Smooth muscle cell (in vitro differentiated cells): ENCODE results near the gene FANCC. TPM values are rescaled to one million over a fixed set of nuclear protein-coding genes. Genes with fewer than 3 reads are reported as not detected.

ENCODE experiments used
- DNase-seq: peaks from one replicate; lab custom pipeline; 2025; ENCODE audit not compliant: unreplicated experiment; lab: John Stamatoyannopoulos, UW
- H2AFZ ChIP-seq: fragments of 200-600 bp; sonication (generic); 2 replicates; pipeline ENCODE4 v1.6.0; 2016; ENCODE audit warnings: antibody characterized with exemption, low read depth, mild to moderate bottlenecking
- H3F3A ChIP-seq: fragments of 200-600 bp; sonication (generic); 2 replicates; pipeline ENCODE4 v1.6.0; 2017; ENCODE audit warnings: antibody characterized with exemption, low read depth
- H3K27ac ChIP-seq: fragments of 200-600 bp; sonication (generic); 2 replicates; pipeline ENCODE4 v1.5.1; 2016; ENCODE audit warnings: low read depth, mild to moderate bottlenecking
- H3K27me3 ChIP-seq: fragments of 200-600 bp; sonication (generic); 2 replicates; pipeline ENCODE4 v1.6.1; 2016; ENCODE audit warnings: low read depth, mild to moderate bottlenecking
- H3K36me3 ChIP-seq: fragments of 200-600 bp; sonication (generic); 2 replicates; pipeline ENCODE4 v1.5.1; 2016; ENCODE audit warnings: low read depth
- H3K4me1 ChIP-seq: fragments of 200-600 bp; sonication (generic); 2 replicates; pipeline ENCODE4 v1.5.1; 2016; ENCODE audit warnings: low read depth
- H3K4me2 ChIP-seq: fragments of 200-600 bp; sonication (generic); 2 replicates; pipeline ENCODE4 v1.6.0; 2016; ENCODE audit warnings: mild to moderate bottlenecking
- H3K4me3 ChIP-seq: fragments of 200-600 bp; sonication (generic); 2 replicates; pipeline ENCODE4 v1.5.1; 2016; ENCODE audit warnings: mild to moderate bottlenecking
- H3K79me2 ChIP-seq: fragments of 200-600 bp; sonication (generic); 2 replicates; pipeline ENCODE4 v1.6.0; 2016; ENCODE audit warnings: low read depth, mild to moderate bottlenecking
- H3K9ac ChIP-seq: fragments of 200-600 bp; sonication (generic); 2 replicates; pipeline ENCODE4 v1.6.0; 2016; ENCODE audit warnings: low read depth
- H3K9me3 ChIP-seq: fragments of 200-600 bp; sonication (generic); replicated peaks from 2 replicates; pipeline ENCODE4 v1.5.1; 2016; ENCODE audit warnings: low read depth
- H4K20me1 ChIP-seq: fragments of 200-600 bp; sonication (generic); 2 replicates; pipeline ENCODE4 v1.6.0; 2016; ENCODE audit warnings: low read depth
- WGBS: methylation state at CpG from one replicate; pipeline ENCODE4 v1.1.7; 2016; ENCODE audit warnings: low lambda C conversion rate; 5-methylcytosine and 5-hydroxymethylcytosine counted together
- polyA plus RNA-seq: library from polyadenylated mRNA; unstranded; fragments of >200 nt; fragmentation: Nextera tagmentation; extraction: Ambion mirVana; gene quantifications from 2 replicates; pipeline ENCODE4 v1.2.1, GENCODE V29; 2016
- total RNA-seq: library from RNA; depleted of rRNA; stranded (reverse); fragments of >200 nt; gene quantifications from 2 replicates; pipeline ENCODE4 v1.2.3, GENCODE V29; 2014
- TF ChIP-seq, protein P1 (sequence below): fragments of 200-600 bp; sonication (generic); IDR thresholded peaks from 2 replicates; pipeline ENCODE4 v1.5.1; 2017; ENCODE audit warnings: borderline replicate concordance, mild to moderate bottlenecking, antibody characterized with exemption; ENCODE audit not compliant: insufficient read depth, poor library complexity, severe bottlenecking

FANCC gene
- total and polyA plus RNA-seq, 2 experiments from 2014 or later = 11.0 to 11.2 TPM

DNA sequence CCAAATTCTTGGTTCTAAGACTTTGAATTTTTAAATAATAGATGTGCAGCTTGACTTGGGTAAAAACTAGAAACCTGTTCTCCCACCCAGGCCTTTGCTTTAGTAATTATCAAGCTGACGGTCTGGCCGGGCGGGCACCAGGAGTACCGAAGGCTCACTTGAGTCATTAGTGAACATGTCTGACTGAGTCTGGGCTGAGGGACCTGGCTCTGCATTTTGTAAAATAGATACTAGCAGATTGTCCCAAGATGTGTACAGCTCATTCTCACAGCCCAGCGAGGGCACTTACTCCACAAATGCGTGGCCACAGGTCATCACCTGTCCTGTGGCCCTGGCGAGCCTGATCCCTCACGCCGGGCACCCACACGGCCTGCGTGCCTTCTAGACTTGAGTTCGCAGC, 216.2 kb downstream of the FANCC start:
- H2AFZ ChIP-seq = no peak overlapping the region
- no peaks in the 10 kb centered on the region for H4K20me1 ChIP-seq
- peak overlapping the region; percentile 93 for H3K27ac ChIP-seq
- WGBS = 70% methylated on average over 12 of the region's 12 CpGs
- H3K4me1 ChIP-seq = peaks cover 5% of the 10 kb centered on the region
- H3K79me2 ChIP-seq = peaks cover 3% of the 10 kb centered on the region
- H3K9me3 ChIP-seq = no peaks in the 10 kb centered on the region
- DNase-seq = no peak
- H3K9ac ChIP-seq = peak overlapping the region; percentile 57
- no peaks in the 10 kb centered on the region for H3K36me3 ChIP-seq
- H3K4me3 ChIP-seq = no peak overlapping the region
- H3F3A ChIP-seq = peaks cover 8% of the 10 kb centered on the region
- TF ChIP-seq, protein P1, sequence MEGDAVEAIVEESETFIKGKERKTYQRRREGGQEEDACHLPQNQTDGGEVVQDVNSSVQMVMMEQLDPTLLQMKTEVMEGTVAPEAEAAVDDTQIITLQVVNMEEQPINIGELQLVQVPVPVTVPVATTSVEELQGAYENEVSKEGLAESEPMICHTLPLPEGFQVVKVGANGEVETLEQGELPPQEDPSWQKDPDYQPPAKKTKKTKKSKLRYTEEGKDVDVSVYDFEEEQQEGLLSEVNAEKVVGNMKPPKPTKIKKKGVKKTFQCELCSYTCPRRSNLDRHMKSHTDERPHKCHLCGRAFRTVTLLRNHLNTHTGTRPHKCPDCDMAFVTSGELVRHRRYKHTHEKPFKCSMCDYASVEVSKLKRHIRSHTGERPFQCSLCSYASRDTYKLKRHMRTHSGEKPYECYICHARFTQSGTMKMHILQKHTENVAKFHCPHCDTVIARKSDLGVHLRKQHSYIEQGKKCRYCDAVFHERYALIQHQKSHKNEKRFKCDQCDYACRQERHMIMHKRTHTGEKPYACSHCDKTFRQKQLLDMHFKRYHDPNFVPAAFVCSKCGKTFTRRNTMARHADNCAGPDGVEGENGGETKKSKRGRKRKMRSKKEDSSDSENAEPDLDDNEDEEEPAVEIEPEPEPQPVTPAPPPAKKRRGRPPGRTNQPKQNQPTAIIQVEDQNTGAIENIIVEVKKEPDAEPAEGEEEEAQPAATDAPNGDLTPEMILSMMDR = no peak
- no peak overlapping the region for H3K4me2 ChIP-seq
- H3K27me3 ChIP-seq = no peaks in the 10 kb centered on the region

DNA sequence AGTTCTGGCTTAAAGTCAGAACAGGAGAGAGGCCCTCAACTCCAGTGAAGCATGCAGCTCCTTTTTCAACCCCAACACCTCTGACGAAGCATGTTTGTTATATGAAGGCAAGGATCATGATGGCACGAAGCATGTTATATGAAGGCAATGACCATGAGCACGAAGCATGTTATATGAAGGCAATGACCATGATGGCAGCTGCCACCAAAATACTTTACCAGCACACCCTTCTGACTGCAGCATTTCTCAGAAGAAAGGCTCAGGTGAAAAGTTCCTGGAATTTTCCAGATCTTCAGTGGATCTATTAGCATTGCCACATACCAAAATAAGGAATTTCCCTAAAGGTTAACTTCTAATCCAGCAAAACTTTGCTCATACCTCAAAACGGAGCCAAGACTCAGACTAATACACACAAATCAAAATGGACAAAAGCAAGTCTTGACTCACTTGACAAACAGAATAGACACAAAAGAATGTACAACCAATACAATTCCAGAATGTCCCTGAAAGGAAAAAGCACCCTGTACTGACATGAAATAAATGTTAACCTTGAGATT, 217.4 kb downstream of the FANCC start:
- Histone ChIP-seq H3K79me2 (peaks cover 8% of the 10 kb centered on the region), H3K4me2 (no peak overlapping the region), H3K27ac (peak overlapping the region; percentile 93), H3K9ac (no peak overlapping the region), H4K20me1 (no peaks in the 10 kb centered on the region), H3K27me3 (no peaks in the 10 kb centered on the region), H3F3A (peaks cover 8% of the 10 kb centered on the region), H3K4me1 (peaks cover 5% of the 10 kb centered on the region), H3K4me3 (no peak overlapping the region), H2AFZ (no peak overlapping the region), H3K9me3 (no peaks in the 10 kb centered on the region), H3K36me3 (no peaks in the 10 kb centered on the region)
- DNase-seq = no peak
- 82% methylated on average over 4 of the region's 4 CpGs for WGBS
- TF ChIP-seq, protein P1 = no peak

- peaks cover 8% of the 10 kb centered on the region for H3F3A ChIP-seq
- no peak overlapping the region for H3K4me2 ChIP-seq
- peaks cover 5% of the 10 kb centered on the region for H3K4me1 ChIP-seq
- H3K27me3 ChIP-seq = no peaks in the 10 kb centered on the region
- H3K4me3 ChIP-seq = no peak overlapping the region
- no peak overlapping the region for H3K9ac ChIP-seq
- H3K36me3 ChIP-seq = no peaks in the 10 kb centered on the region
- H3K79me2 ChIP-seq = peaks cover 10% of the 10 kb centered on the region
- H3K9me3 ChIP-seq = no peaks in the 10 kb centered on the region
- 99% methylated on average over 24 of the region's 24 CpGs for WGBS
- H4K20me1 ChIP-seq = no peaks in the 10 kb centered on the region
- no peak overlapping the region for H2AFZ ChIP-seq
- no peak for DNase-seq
- H3K27ac ChIP-seq = peak overlapping the region; percentile 93
- TF ChIP-seq, protein P1 = no peak
These were observed 218.0 kb downstream of the FANCC start for GRCh38 chr9:95099321-95100070.
